ENCODE results near the gene RPH3AL.

RPH3AL gene

DNA sequence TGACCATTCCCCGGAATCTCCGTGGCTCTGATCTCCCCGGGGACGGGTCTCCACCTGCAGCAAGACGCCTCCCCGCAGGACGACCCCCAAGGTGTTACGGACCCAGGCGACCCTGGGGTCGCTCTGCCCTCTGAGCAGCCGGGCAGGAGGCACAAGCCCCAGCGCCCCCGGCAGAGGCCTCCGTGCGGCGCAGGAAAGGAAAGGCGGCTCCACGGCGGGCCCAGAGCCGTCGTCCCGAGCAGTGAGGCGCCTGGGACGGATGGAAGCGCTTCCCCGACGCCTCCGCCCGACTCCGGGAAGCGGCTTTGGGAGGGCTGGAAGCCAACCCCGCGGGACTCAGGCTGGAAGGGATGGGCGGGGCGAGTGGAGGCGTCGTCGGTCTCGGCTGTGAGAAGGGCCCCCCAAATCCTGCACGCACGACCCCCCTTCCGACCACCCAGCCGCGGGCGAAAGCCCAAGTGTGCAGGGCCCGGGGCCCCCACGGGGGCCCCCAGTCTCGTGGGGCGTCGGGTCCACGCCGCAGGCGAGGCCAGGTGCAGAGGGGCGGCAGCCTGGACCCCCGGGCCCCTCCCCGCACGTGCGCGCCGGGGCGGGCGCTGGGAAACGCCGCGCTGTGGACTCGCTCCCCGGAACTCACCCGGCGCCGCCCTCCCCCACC is 32.7 kb upstream of the RPH3AL start:
- ChIA-PET POLR2A (interaction anchor here (1.8 kb wide), 1 partner anchor 32 kb away, joined by 6 read pairs; the partner anchor contains the start of gene RPH3AL), CTCF (interaction anchor here (0.7 to 1.6 kb wide), 5 partner anchors 9 to 212 kb away, joined by 3 to 5 read pairs (median 3); no protein-coding TSS in a partner anchor)
- Histone ChIP-seq H3K27ac (ENCODE audit: insufficient read depth in 1 of 2, low read depth in 1 of 2, low read length in 2 of 2, poor library complexity in 1 of 2, severe bottlenecking in 2 of 2) (no peak overlapping the region), H3K27me3 (replicated peaks in 2 of 5; ENCODE audit: control insufficient read depth in 4 of 5, insufficient read depth in 5 of 5, low read length in 4 of 5) (peaks cover 0 to 24% (median 18%) of the 10 kb centered on the region in 5 experiments), H3K9me3 (ENCODE audit: control extremely low read depth in 1 of 5, control insufficient read depth in 4 of 5, insufficient read depth in 2 of 5, low read depth in 1 of 5, low read length in 4 of 5) (no peaks in the 10 kb centered on the region), H3K36me3 (ENCODE audit: control insufficient read depth in 4 of 4, insufficient read depth in 4 of 4, low read length in 3 of 4) (no peaks in the 10 kb centered on the region), H3K4me3 (ENCODE audit: control insufficient read depth in 1 of 7, extremely low read depth in 1 of 7, insufficient read depth in 4 of 7, low read depth in 2 of 7, low read length in 6 of 7) (peak overlapping the region in 6 of 7 experiments; percentile 3 to 67 (median 59)), H3K4me1 (ENCODE audit: control extremely low read depth in 1 of 4, control insufficient read depth in 4 of 4, insufficient read depth in 4 of 4, low read length in 3 of 4) (peaks cover 0 to 15% (median 13%) of the 10 kb centered on the region in 4 experiments)
- peak in 1 of 3 donors; percentile 29 for DNase-seq
- under 1% methylated on average over 41 of the region's 70 CpGs for WGBS (ENCODE audit: insufficient coverage)

DNA sequence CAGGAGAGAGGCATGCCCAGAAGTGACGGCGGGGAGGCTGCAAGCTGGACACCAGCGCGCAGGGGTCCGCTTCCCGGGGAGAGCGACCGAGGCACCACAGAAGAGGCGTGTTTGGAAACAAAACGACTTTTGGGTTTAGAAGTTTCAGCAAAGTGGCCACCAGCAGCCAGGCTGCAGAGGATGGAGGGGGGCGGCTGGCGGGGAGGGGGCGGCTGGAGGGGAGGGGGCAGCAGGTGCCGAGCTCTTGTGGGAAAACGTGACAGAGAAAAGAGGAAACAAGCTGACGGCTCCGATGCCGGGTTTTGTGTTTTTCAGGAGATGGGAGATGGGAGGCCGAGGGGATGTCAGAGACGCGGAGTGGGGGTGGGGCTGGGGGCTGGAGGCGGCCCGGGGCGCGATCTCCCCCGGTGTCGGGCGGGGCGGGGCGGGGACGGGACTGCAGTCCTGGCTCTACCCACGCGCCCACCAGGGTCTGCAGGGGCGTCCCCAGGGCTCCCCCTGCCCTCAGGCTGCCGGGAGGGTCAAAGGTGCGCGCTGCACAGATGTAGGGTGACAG is 32.1 kb upstream of the RPH3AL start:
- H3K27me3 ChIP-seq (replicated peaks in 2 of 5; ENCODE audit: control insufficient read depth in 4 of 5, insufficient read depth in 5 of 5, low read length in 4 of 5): peaks cover 0 to 24% (median 18%) of the 10 kb centered on the region in 5 experiments
- peaks cover 0 to 15% (median 13%) of the 10 kb centered on the region in 4 experiments for H3K4me1 ChIP-seq (ENCODE audit: control extremely low read depth in 1 of 4, control insufficient read depth in 4 of 4, insufficient read depth in 4 of 4, low read length in 3 of 4)
- H3K27ac ChIP-seq (ENCODE audit: insufficient read depth in 1 of 2, low read depth in 1 of 2, low read length in 2 of 2, poor library complexity in 1 of 2, severe bottlenecking in 2 of 2): no peak overlapping the region
- H3K36me3 ChIP-seq (ENCODE audit: control insufficient read depth in 4 of 4, insufficient read depth in 4 of 4, low read length in 3 of 4): no peaks in the 10 kb centered on the region
- DNase-seq: peak in 1 of 3 donors; percentile 39
- H3K4me3 ChIP-seq (ENCODE audit: control insufficient read depth in 1 of 7, extremely low read depth in 1 of 7, insufficient read depth in 4 of 7, low read depth in 2 of 7, low read length in 6 of 7): peak overlapping the region in 5 of 7 experiments; percentile 3 to 67 (median 61)
- POLR2A ChIA-PET: interaction anchor here (1.8 kb wide), 1 partner anchor 32 kb away, joined by 6 read pairs; the partner anchor contains the start of gene RPH3AL
- 9% methylated on average over 26 of the region's 37 CpGs for WGBS (ENCODE audit: insufficient coverage)
- CTCF ChIA-PET: interaction anchor here (1.0 kb wide), 1 partner anchor 32 kb away, joined by 3 read pairs; no protein-coding TSS in a partner anchor
- H3K9me3 ChIP-seq (ENCODE audit: control extremely low read depth in 1 of 5, control insufficient read depth in 4 of 5, insufficient read depth in 2 of 5, low read depth in 1 of 5, low read length in 4 of 5): no peaks in the 10 kb centered on the region

DNA sequence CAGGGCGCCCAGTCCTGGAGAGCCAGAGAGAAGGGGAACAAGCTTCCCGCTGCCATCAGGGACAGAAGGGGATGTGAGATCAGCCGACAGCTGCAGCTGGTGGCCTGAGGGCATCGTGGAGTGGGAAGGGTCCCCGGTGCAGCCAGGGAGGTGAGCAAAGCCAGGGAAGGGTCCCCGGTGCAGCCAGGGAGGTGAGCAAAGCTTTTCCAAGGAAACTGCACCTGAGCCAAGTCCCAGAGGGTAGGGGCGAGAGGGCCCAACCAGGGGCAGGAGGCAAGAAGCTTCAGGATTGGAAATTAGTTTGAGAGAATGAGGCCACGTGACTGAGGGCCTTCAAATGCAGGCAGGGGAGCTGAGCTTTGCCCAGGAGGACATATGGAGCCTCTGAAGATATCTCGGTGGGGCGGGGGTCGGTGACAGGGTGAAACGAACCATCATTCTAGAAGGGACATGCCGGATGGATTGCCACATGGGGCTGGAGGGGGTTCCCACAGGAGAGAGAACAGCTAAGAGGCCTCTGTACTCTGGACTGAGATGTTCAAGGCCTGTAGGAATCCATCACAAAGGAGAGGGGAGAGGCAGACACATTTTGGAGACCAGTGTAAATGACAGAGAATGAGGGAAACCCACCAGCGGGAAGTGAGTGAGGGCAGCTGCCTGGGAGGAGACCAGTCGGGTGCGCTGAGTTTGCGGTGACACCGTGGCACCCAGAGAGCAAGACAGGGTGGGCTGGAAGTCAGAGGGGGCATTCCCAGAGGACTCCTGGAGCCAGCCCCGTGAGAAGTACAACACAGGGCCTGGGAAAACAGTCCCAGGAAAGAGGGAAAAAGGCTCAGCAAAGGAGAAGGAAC is 31.4 kb upstream of the RPH3AL start:
- Histone ChIP-seq H3K27ac (ENCODE audit: insufficient read depth in 1 of 2, low read depth in 1 of 2, low read length in 2 of 2, poor library complexity in 1 of 2, severe bottlenecking in 2 of 2) (no peak overlapping the region), H3K27me3 (replicated peaks in 2 of 5; ENCODE audit: control insufficient read depth in 4 of 5, insufficient read depth in 5 of 5, low read length in 4 of 5) (peaks cover 0 to 27% (median 18%) of the 10 kb centered on the region in 5 experiments), H3K4me3 (ENCODE audit: control insufficient read depth in 1 of 7, extremely low read depth in 1 of 7, insufficient read depth in 4 of 7, low read depth in 2 of 7, low read length in 6 of 7) (no peak overlapping the region), H3K9me3 (ENCODE audit: control extremely low read depth in 1 of 5, control insufficient read depth in 4 of 5, insufficient read depth in 2 of 5, low read depth in 1 of 5, low read length in 4 of 5) (no peaks in the 10 kb centered on the region), H3K4me1 (ENCODE audit: control extremely low read depth in 1 of 4, control insufficient read depth in 4 of 4, insufficient read depth in 4 of 4, low read length in 3 of 4) (peaks cover 0 to 15% (median 13%) of the 10 kb centered on the region in 4 experiments), H3K36me3 (ENCODE audit: control insufficient read depth in 4 of 4, insufficient read depth in 4 of 4, low read length in 3 of 4) (no peaks in the 10 kb centered on the region)
- CTCF ChIA-PET: interaction anchor here (0.6 to 1.0 kb wide), 2 partner anchors 31 to 220 kb away, joined by 3 to 4 read pairs; no protein-coding TSS in a partner anchor
- no peak for DNase-seq
- WGBS (ENCODE audit: insufficient coverage): 84% methylated on average over 19 of the region's 19 CpGs
- POLR2A ChIA-PET: interaction anchor here (1.8 kb wide), 1 partner anchor 31 kb away, joined by 6 read pairs; the partner anchor contains the start of gene RPH3AL

DNA sequence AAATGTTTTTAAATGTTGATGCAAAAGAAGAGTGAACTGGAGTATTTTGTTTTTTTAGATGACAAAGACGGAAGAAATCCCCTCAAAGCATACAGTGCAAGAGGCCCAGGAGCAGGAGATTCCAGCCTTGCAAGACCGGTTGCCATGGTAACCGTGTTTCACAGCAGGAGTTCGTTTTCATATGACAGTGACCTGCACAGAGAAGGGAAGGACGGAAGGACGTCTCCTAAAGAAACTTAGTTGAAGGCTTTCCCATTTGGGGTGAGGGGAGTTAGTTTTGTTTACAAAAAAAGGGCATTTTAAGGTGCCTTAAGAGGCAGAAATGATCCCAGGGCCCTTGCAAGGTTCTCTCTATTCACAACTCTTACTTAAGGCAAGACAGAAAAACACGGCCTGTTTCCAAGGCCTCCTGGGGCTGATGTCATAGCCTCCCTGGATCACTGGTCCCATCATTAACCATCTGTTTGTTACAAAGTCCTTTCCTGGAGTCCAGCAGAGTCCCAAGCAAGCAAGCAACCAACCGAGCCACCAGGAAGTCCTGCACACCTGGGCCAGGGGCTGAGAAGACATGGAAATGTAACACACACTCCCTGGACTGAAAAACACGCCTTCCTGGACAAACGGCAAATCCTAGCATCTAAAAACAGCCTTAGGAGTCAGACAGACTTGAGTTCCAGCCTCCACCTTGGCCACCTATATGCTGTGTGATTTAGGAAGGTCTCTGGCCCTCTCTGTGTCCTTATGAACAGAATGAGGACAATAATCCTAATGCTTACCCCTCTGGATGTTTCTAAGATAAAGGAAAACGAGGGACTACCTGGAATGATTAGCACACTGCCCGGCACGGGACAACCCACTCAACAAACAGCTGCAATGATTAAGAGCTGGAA is 30.3 kb upstream of the RPH3AL start:
- POLR2A ChIA-PET: interaction anchor here (1.8 kb wide), 1 partner anchor 30 kb away, joined by 6 read pairs; the partner anchor contains the start of gene RPH3AL
- Histone ChIP-seq H3K36me3 (ENCODE audit: control insufficient read depth in 4 of 4, insufficient read depth in 4 of 4, low read length in 3 of 4) (no peaks in the 10 kb centered on the region), H3K9me3 (ENCODE audit: control extremely low read depth in 1 of 5, control insufficient read depth in 4 of 5, insufficient read depth in 2 of 5, low read depth in 1 of 5, low read length in 4 of 5) (no peaks in the 10 kb centered on the region), H3K27me3 (replicated peaks in 2 of 5; ENCODE audit: control insufficient read depth in 4 of 5, insufficient read depth in 5 of 5, low read length in 4 of 5) (peaks cover 0 to 27% (median 18%) of the 10 kb centered on the region in 5 experiments), H3K27ac (ENCODE audit: insufficient read depth in 1 of 2, low read depth in 1 of 2, low read length in 2 of 2, poor library complexity in 1 of 2, severe bottlenecking in 2 of 2) (no peak overlapping the region), H3K4me1 (ENCODE audit: control extremely low read depth in 1 of 4, control insufficient read depth in 4 of 4, insufficient read depth in 4 of 4, low read length in 3 of 4) (peaks cover 0 to 16% (median 14%) of the 10 kb centered on the region in 4 experiments), H3K4me3 (ENCODE audit: control insufficient read depth in 1 of 7, extremely low read depth in 1 of 7, insufficient read depth in 4 of 7, low read depth in 2 of 7, low read length in 6 of 7) (no peak overlapping the region)
- DNase-seq: no peak
- CTCF ChIA-PET: interaction anchor here (0.6 kb wide), 1 partner anchor 218 kb away, joined by 4 read pairs; no protein-coding TSS in a partner anchor
- 88% methylated on average over 10 of the region's 13 CpGs for WGBS (ENCODE audit: insufficient coverage)

DNA sequence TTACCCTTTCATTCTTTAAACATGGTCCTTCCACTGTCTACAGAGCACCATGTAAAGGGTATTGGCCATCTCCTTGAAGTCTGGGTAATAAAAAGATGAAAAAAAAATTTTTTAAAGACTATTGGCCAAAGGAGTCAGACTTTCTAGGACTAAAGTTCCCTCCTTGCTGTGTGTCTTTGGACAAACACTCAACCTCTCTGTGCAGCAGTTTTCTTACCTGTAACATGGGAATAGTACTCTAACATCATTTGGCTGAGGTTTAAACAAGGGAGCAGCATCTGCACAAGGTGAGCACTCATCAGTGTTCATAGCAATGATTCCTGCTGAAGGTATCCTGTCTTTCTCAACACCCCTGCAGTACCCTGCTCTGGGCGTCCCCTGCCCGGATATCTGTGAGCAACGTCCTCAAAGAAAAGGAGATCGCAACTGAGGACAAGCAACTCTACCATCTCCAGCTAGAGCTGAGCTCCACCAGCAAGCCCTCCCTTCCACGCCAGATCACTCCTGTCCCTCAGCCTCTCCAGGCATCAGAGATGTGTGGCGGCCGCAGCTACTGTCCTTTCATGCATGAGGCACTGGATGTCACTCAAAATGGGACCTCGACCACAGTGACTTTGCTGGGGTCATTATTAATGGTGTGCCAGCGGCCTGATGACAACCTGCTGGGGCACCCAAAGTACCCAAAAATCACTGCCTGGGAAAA is 29.5 kb upstream of the RPH3AL start:
- POLR2A ChIA-PET: no interaction called here
- CTCF ChIA-PET: no interaction called here
- no peak overlapping the region for H3K27ac ChIP-seq (ENCODE audit: insufficient read depth in 1 of 2, low read depth in 1 of 2, low read length in 2 of 2, poor library complexity in 1 of 2, severe bottlenecking in 2 of 2)
- DNase-seq: peak in 1 of 3 donors; percentile 17
- H3K9me3 ChIP-seq (ENCODE audit: control extremely low read depth in 1 of 5, control insufficient read depth in 4 of 5, insufficient read depth in 2 of 5, low read depth in 1 of 5, low read length in 4 of 5): no peaks in the 10 kb centered on the region
- peaks cover 0 to 26% (median 15%) of the 10 kb centered on the region in 5 experiments for H3K27me3 ChIP-seq (replicated peaks in 2 of 5; ENCODE audit: control insufficient read depth in 4 of 5, insufficient read depth in 5 of 5, low read length in 4 of 5)
- H3K36me3 ChIP-seq (ENCODE audit: control insufficient read depth in 4 of 4, insufficient read depth in 4 of 4, low read length in 3 of 4): no peaks in the 10 kb centered on the region
- H3K4me3 ChIP-seq (ENCODE audit: control insufficient read depth in 1 of 7, extremely low read depth in 1 of 7, insufficient read depth in 4 of 7, low read depth in 2 of 7, low read length in 6 of 7): no peak overlapping the region
- H3K4me1 ChIP-seq (ENCODE audit: control extremely low read depth in 1 of 4, control insufficient read depth in 4 of 4, insufficient read depth in 4 of 4, low read length in 3 of 4): peaks cover 0 to 21% (median 14%) of the 10 kb centered on the region in 4 experiments
- 94% methylated on average over 9 of the region's 9 CpGs for WGBS (ENCODE audit: insufficient coverage)

DNA sequence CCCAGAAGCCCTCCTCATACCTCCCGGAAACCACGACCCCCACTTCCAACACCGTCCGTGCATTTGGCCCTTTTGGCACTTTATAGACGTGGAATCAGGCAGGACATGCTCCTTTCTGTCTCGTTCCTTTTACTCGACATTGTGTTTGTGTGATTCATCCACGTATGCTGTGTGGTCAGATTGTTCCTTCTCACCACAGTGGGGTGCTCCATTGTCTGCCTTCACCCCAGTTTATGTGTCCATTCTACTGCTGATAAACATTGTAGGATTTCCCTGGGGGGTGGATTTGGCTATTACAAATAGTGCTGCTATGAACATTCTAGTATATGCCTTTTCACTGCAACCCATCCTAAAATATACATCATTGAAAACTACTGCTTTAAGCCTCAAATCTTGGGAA is 28.9 kb upstream of the RPH3AL start:
- CTCF ChIA-PET: no interaction called here
- Histone ChIP-seq H3K36me3 (ENCODE audit: control insufficient read depth in 4 of 4, insufficient read depth in 4 of 4, low read length in 3 of 4) (no peaks in the 10 kb centered on the region), H3K4me3 (ENCODE audit: control insufficient read depth in 1 of 7, extremely low read depth in 1 of 7, insufficient read depth in 4 of 7, low read depth in 2 of 7, low read length in 6 of 7) (no peak overlapping the region), H3K4me1 (ENCODE audit: control extremely low read depth in 1 of 4, control insufficient read depth in 4 of 4, insufficient read depth in 4 of 4, low read length in 3 of 4) (peaks cover 0 to 20% (median 13%) of the 10 kb centered on the region in 4 experiments), H3K27me3 (replicated peaks in 2 of 5; ENCODE audit: control insufficient read depth in 4 of 5, insufficient read depth in 5 of 5, low read length in 4 of 5) (peaks cover 0 to 21% (median 10%) of the 10 kb centered on the region in 5 experiments), H3K9me3 (ENCODE audit: control extremely low read depth in 1 of 5, control insufficient read depth in 4 of 5, insufficient read depth in 2 of 5, low read depth in 1 of 5, low read length in 4 of 5) (no peaks in the 10 kb centered on the region), H3K27ac (ENCODE audit: insufficient read depth in 1 of 2, low read depth in 1 of 2, low read length in 2 of 2, poor library complexity in 1 of 2, severe bottlenecking in 2 of 2) (no peak overlapping the region)
- POLR2A ChIA-PET: no interaction called here
- WGBS (ENCODE audit: insufficient coverage): 78% methylated on average over 5 of the region's 8 CpGs
- peak in 2 of 3 donors; percentile 64 to 83 for DNase-seq

Measured in common myeloid progenitor, CD34-positive (primary cell).